Activated T-helper 17 cell treated with anti-CD3 and anti-CD28 coated beads, Interleukin-2, amount 50 U/mL, for 72 hours (primary cell): ENCODE data around the gene SETD7. TPM values are rescaled to one million over a fixed set of nuclear protein-coding genes. Genes with fewer than 3 reads are reported as not detected.

Experiments
- ATAC-seq: fragments of 150-1000 bp; cut with Tn5 transposase; replicated peaks from 2 replicates; pipeline ENCODE4 v1.10.0; 2021; ENCODE audit warnings: mild to moderate bottlenecking, moderate library complexity
- H3K27ac Mint-ChIP-seq: one replicate; pipeline ENCODE4 v1.8.0; 2022; ENCODE audit warnings: mixed read lengths
- H3K27me3 Mint-ChIP-seq: one replicate; pipeline ENCODE4 v1.8.0; 2022; ENCODE audit warnings: mixed read lengths
- H3K36me3 Mint-ChIP-seq: one replicate; pipeline ENCODE4 v1.8.0; 2022; ENCODE audit warnings: low read depth, mild to moderate bottlenecking, mixed read lengths
- H3K4me1 Mint-ChIP-seq: one replicate; pipeline ENCODE4 v1.8.0; 2022; ENCODE audit warnings: mixed read lengths
- H3K4me3 Mint-ChIP-seq: one replicate; pipeline ENCODE4 v1.8.0; 2022; ENCODE audit warnings: mild to moderate bottlenecking, mixed read lengths
- H3K9me3 Mint-ChIP-seq: one replicate; pipeline ENCODE4 v1.8.0; 2022; ENCODE audit warnings: mixed read lengths
- total RNA-seq, 2 donors: library from RNA; stranded (reverse); gene quantifications; one replicate each; pipeline ENCODE4 v1.2.3, GENCODE V29; 2022

SETD7 gene
- total RNA-seq, 2 donors from 2014 or later, result 18.0 to 22.7 TPM

GRCh38 chr4:139560406-139561104 is 4.5 kb upstream of the SETD7 start:
- H3K4me3 Mint-ChIP-seq, result peak overlapping the region; percentile 89
- H3K27me3 Mint-ChIP-seq, result no peaks in the 10 kb centered on the region
- peaks cover 43% of the 10 kb centered on the region for H3K4me1 Mint-ChIP-seq
- H3K27ac Mint-ChIP-seq, result peak overlapping the region; percentile 89
- ATAC-seq, result no peak
- H3K9me3 Mint-ChIP-seq, result no peaks in the 10 kb centered on the region
- H3K36me3 Mint-ChIP-seq, result peaks cover 7% of the 10 kb centered on the region

- Mint-ChIP-seq H3K9me3 (no peaks in the 10 kb centered on the region), H3K27ac (peak overlapping the region; percentile 89), H3K27me3 (no peaks in the 10 kb centered on the region), H3K4me1 (peaks cover 43% of the 10 kb centered on the region), H3K36me3 (peaks cover 14% of the 10 kb centered on the region), H3K4me3 (peak overlapping the region; percentile 89)
- ATAC-seq, result no peak
Measured at GRCh38 chr4:139559687-139560086, 3.7 kb upstream of the SETD7 start.

DNA sequence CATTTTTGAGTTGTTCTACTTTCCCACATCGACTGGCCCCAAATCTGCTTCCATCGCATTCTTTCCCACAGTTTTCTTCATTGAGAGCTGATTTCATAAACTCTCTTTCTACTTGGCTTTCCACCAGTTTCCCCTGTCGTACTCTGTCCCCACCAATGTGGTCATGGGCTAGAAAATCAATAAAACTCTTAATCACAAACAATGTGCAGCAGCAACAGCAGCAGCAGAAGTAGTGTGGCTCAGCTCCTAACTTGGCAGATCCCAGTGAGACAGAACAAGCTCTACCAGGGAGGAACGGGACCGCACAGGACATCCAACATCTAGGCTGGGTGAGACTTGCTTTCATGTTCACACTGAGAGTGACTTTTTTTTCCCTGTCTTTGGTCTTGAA is 3.1 kb upstream of the SETD7 start:
- Mint-ChIP-seq H3K36me3 (peaks cover 19% of the 10 kb centered on the region), H3K9me3 (no peaks in the 10 kb centered on the region), H3K27me3 (no peaks in the 10 kb centered on the region), H3K4me1 (peaks cover 45% of the 10 kb centered on the region), H3K4me3 (peak overlapping the region; percentile 89), H3K27ac (peak overlapping the region; percentile 89)
- ATAC-seq, result no peak

DNA sequence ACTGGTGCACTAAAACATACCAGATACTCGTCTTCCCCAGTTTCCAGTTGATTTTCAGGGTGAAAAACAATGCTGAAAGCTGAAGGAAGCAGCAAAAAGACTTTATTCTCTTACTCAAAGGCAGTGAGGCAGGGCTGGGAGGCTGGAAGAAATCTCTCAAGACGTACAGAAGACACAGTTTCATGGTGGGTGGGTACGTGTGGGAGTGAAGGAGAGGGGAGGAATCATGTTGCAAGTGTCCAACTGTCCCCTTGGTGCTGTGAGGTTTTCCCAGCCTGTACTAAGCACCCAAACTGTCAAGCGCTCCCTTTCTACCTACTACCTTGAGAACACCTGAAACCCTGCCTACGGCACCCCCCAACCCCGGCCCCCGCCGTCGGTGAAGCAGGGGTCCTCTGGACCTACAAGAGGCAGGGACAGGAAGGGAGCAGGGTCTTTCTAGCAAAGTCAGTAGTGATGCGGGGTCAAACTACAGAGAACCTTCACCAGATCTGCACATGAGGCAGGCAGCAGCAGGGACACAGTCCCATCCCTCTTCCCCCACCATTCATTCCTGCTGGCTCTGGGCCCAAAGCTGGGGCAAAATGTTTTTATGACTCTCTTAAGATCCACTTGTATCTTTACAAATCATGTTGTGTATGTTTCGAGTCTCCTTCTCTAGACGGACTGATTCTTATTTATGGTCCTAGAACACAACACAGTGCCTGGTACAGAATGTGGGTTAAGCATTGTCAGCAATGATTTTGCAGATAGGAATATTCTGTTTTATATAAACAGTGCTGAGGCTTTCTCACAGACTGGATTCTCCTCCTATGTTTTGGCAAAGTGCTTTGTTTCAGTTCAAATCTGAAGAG is 2.4 kb upstream of the SETD7 start:
- Mint-ChIP-seq H3K36me3 (peaks cover 23% of the 10 kb centered on the region), H3K27ac (peak overlapping the region; percentile 99), H3K4me1 (peaks cover 47% of the 10 kb centered on the region), H3K9me3 (no peaks in the 10 kb centered on the region), H3K27me3 (no peaks in the 10 kb centered on the region), H3K4me3 (peak overlapping the region; percentile 89)
- no peak for ATAC-seq

- H3K36me3 Mint-ChIP-seq, result peaks cover 29% of the 10 kb centered on the region
- no peaks in the 10 kb centered on the region for H3K9me3 Mint-ChIP-seq
- no peak for ATAC-seq
- peak overlapping the region; percentile 99 for H3K27ac Mint-ChIP-seq
- H3K4me3 Mint-ChIP-seq, result peak overlapping the region; percentile 89
- no peaks in the 10 kb centered on the region for H3K27me3 Mint-ChIP-seq
- H3K4me1 Mint-ChIP-seq, result peaks cover 54% of the 10 kb centered on the region
Measured at GRCh38 chr4:139557556-139558110, 1.6 kb upstream of the SETD7 start.

DNA sequence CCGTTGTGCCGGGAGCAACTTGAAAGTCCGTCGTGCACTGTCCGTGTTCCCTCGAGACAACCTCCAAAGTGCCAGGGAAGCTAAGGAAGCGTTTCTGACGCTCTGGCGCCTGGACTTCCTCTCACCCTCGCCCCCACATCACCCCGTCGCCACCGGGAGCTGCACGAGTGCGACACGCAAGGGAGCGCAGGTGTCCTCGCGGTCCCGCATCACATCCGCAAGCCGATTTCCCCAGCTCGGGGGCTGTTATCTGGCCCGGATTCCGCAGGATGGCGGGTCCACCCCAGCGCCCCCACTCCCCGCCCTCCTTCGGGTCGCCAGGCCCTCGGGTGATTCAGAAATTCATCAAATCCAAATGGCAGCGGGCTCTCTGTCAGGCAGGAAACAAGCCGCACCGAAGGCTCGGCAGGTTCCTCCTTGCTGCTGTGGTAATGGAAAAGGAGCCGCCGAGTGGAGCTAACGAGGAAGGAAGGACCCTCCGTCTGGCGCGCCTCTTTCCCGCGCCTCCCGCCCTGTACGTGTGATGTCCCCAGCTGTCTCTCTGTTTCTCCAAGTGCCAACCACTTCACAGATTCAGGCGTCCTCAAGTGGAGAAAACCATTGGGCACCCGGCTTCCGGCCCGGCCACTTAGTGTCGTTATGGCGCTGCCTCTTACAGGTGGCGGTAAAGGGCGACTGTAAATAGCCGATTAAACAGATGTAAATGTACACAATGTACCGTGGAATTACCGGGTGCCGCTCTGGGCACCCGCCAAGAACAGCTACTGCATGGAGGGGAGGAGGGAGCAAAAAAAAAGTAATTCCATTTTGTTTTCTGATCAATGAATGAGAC is 921 bp upstream of the SETD7 start:
- Mint-ChIP-seq H3K27ac (peak overlapping the region; percentile 99), H3K9me3 (no peaks in the 10 kb centered on the region), H3K36me3 (peaks cover 32% of the 10 kb centered on the region), H3K27me3 (no peaks in the 10 kb centered on the region), H3K4me3 (peak overlapping the region; percentile 89), H3K4me1 (peaks cover 54% of the 10 kb centered on the region)
- ATAC-seq, result peak; percentile 32

DNA sequence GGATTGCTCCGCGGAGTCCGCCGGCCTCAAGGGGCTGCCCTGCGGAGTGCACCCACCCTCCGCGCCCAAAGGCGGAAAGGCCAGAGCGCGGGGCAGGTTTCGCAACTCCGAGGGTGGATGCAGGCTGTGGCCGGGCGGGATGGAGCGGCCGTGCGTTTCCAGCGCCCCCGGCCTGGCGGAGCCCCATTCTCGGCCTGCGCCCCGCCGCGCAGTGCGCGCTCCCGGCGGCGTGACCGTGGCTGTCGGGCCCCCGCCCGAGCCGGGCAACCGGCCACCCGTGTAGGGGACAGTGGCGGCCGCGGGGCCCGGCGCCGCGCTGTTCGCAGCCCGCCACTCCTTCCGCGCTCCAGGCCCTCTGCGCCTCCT is 331 bp downstream of the SETD7 start:
- ATAC-seq, result peak; percentile 9
- H3K4me1 Mint-ChIP-seq, result peaks cover 52% of the 10 kb centered on the region

DNA sequence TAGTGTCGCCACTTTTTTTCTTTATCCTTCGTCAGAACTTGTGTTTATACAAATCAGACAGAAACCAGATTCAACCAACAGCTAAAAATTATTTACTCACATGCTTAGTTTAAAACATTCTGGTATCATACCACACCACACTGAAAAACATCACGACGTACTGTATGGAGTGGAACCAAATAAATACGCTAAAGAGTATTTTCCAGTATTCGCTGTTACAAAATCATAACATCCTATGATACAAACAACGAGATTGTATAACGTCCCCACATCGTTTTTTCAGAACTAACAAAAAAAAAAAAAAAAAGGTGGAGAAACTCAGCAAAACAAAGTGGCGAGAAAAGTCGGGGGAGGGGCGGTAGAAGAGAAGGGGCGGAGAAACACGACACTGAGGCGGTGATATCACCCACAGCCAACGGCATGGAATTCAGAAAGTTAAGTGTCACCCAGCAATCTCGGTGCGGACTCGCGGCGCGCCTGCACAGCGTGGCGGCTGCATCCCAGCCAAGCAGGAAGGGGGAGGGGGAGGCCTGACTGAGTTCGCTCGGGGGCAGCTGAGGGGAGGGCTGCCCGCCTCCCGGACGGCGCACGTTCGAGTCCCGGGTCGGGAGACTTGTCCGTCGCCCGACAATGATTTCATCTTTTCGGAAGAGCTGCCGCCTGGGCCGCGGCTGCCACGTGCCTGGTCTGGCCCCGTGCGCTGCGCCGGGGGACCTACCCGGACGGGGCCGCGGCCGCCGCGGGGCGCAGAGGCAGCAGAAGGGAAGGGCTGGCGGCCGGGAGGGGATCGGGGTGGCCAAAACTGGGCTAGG is 920 bp downstream of the SETD7 start:
- Mint-ChIP-seq H3K27me3 (no peaks in the 10 kb centered on the region), H3K4me3 (peak overlapping the region; percentile 89), H3K27ac (peak overlapping the region; percentile 93), H3K36me3 (peaks cover 32% of the 10 kb centered on the region), H3K9me3 (no peaks in the 10 kb centered on the region), H3K4me1 (peaks cover 46% of the 10 kb centered on the region)
- ATAC-seq, result peak; percentile 76

More for the DNA sequence above, 331 bp downstream of the SETD7 start:
- Mint-ChIP-seq H3K9me3 (no peaks in the 10 kb centered on the region), H3K27me3 (no peaks in the 10 kb centered on the region), H3K4me3 (peak overlapping the region; percentile 89), H3K36me3 (peaks cover 32% of the 10 kb centered on the region), H3K27ac (peak overlapping the region; percentile 99)

DNA sequence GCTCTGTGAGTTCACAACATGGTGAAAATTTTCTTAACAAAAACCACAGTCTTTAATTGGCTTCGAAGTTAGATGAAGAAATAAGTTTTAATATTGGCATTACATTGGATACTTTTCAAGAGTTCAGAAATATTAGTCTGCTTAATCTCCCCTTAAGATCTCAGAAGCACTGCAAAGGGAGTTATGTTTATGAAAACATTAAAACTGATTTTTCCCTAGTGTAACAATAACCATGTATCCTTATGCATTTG is 1.5 kb downstream of the SETD7 start:
- Mint-ChIP-seq H3K27me3 (no peaks in the 10 kb centered on the region), H3K4me3 (peak overlapping the region; percentile 89), H3K9me3 (no peaks in the 10 kb centered on the region), H3K4me1 (peaks cover 46% of the 10 kb centered on the region), H3K27ac (peak overlapping the region; percentile 93), H3K36me3 (peaks cover 32% of the 10 kb centered on the region)
- no peak for ATAC-seq

- no peak for ATAC-seq
- no peaks in the 10 kb centered on the region for H3K27me3 Mint-ChIP-seq
- peaks cover 32% of the 10 kb centered on the region for H3K36me3 Mint-ChIP-seq
- peak overlapping the region; percentile 89 for H3K4me3 Mint-ChIP-seq
- H3K9me3 Mint-ChIP-seq, result no peaks in the 10 kb centered on the region
- peak overlapping the region; percentile 93 for H3K27ac Mint-ChIP-seq
- H3K4me1 Mint-ChIP-seq, result peaks cover 45% of the 10 kb centered on the region
Measured at GRCh38 chr4:139553751-139554641, 2.0 kb downstream of the SETD7 start.

DNA sequence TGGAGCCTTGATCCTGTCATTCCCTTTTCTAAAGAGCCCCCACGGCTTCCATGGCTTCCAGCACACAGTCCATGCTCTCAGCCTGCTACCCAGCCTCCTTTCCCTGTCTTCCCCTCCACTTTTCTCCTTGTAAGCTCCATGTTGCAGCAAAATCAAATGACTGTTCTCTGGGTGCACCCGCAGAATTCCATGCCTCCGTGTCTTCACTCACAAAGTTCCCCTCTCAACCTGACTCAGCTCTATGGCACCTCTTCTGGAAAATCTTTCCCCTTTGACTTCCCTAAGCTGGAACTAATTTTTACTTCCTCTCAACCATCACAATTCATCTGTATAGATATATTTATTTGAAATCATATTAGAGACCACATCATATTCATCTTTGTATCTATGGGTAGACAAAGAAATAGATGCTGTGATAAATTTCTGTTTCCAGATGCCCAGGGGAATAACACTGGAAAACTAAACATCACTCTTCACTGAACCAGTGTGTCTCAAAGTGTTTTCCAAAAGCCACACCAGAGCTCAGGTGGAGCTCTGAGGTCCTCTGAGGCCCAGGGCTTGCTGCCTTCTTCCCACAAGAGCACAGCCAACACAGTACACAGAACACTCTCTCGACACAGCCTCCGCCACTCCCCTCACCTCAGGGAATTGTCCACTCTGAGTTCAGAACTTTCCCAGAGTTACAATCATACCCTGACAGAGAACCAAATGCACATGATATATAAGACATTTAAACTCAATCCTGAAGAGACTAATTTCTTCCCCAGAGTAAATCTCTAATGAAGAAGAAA is 3.3 kb downstream of the SETD7 start:
- Mint-ChIP-seq H3K4me3 (peak overlapping the region; percentile 89), H3K27ac (peak overlapping the region; percentile 75), H3K36me3 (peaks cover 32% of the 10 kb centered on the region), H3K9me3 (no peaks in the 10 kb centered on the region), H3K27me3 (no peaks in the 10 kb centered on the region), H3K4me1 (peaks cover 32% of the 10 kb centered on the region)
- no peak for ATAC-seq

DNA sequence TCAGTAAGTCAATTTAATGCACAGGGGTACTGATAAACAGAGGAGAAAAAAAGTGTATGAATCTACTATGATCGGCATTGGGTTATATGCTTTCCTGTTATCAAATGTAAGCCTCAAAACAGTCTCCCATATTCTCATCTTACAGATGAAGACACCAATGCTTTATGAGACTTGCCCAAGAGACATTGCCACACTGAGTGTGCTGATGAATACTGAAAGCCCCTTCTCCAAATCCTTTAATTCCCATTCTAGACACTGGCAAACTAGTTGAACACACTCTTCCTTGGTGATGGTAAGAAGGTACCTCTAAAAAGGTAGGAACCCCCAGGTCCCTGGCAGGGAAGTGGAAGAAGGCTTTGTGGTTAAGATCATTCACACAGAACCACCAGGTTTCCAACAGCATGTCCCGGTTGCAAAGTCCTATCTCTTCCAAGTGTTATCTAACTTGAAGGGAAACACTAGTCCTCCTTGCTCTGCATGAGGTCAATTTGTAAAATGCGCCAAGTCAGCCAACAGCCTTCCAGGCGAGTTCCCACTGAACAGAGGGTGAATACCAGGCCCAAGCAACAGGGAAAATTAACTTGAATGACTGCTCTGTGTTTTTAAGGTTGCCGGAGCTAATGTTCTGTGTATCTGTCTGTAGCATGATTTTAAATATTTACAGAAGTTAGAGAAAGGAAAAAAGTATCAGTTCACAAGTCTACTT is 5.1 kb downstream of the SETD7 start:
- Mint-ChIP-seq H3K4me1 (peaks cover 25% of the 10 kb centered on the region), H3K27me3 (no peaks in the 10 kb centered on the region)
- ATAC-seq, result no peak

More for the DNA sequence above, 5.1 kb downstream of the SETD7 start:
- H3K4me3 Mint-ChIP-seq, result no peak overlapping the region
- H3K9me3 Mint-ChIP-seq, result no peaks in the 10 kb centered on the region
- H3K27ac Mint-ChIP-seq, result no peak overlapping the region
- peaks cover 43% of the 10 kb centered on the region for H3K36me3 Mint-ChIP-seq
